KOPT-K1 (cell line): ENCODE measurements around the gene CLEC11A.
"Not testable (repeated sequence)": the region's sequence is repeated elsewhere in the genome, so short reads cannot be mapped to it uniquely, and the experiment has no call there.

Experiments
- H3K27ac ChIP-seq: fragments of 200-600 bp; sonication (generic); 2 replicates; pipeline ENCODE4 v1.5.1; 2016; ENCODE audit warnings: antibody characterized with exemption, mild to moderate bottlenecking, low read depth, low read length; ENCODE audit not compliant: poor library complexity, severe bottlenecking
- H3K36me3 ChIP-seq: fragments of 200-600 bp; sonication (generic); 2 replicates; pipeline ENCODE4 v1.5.1; 2017; ENCODE audit warnings: antibody characterized with exemption, mild to moderate bottlenecking, low read length, moderate library complexity; ENCODE audit not compliant: insufficient read depth
- H3K9me3 ChIP-seq: fragments of 200-600 bp; sonication (generic); 2 replicates; pipeline ENCODE4 v1.5.1; 2017; ENCODE audit warnings: antibody characterized with exemption, low read length, mild to moderate bottlenecking; ENCODE audit not compliant: insufficient read depth, poor library complexity, severe bottlenecking

Gene CLEC11A

DNA sequence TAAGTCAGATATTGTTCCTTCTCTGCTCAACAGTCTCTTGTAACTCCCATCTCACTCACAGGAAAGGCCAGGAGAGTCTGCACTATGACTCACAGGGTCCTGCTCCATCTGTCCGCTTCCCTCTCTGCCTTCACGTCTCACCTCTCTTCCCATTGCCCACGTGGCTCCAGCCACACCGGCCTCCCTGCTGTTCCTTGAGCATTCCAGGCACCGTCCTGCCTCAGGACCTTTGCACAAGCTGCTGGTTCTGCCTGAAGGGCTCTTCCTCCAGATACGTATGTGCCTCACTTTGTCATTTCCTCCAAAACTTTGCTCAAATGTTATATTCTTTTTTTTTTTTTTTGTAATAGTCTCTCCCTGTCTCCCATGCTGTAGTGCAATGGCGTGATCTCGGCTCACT lies 33.1 kb downstream of the CLEC11A start:
- H3K9me3 ChIP-seq, H3K36me3 ChIP-seq, H3K27ac ChIP-seq: not testable (repeated sequence)

DNA sequence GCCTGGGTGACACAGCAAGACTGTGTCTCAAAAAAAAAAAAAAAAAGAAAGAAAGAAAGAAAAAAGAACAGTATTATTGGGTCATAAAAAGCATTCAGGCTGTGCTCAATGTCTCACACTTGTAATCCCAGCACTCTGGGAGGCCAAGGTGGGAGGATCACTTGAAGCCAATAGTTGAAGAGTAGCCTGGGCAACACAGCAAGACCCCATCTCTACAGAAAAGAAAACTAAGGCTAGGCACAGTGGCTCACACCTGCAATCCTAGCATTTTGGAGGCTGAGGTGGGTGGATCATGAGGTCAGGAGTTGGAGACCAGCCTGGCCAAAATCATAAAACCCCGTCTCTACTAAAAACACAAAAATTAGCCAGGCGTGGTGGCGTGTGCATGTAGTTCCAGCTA lies 34.5 kb downstream of the CLEC11A start:
- not testable (repeated sequence) for H3K27ac ChIP-seq, H3K9me3 ChIP-seq, H3K36me3 ChIP-seq

DNA sequence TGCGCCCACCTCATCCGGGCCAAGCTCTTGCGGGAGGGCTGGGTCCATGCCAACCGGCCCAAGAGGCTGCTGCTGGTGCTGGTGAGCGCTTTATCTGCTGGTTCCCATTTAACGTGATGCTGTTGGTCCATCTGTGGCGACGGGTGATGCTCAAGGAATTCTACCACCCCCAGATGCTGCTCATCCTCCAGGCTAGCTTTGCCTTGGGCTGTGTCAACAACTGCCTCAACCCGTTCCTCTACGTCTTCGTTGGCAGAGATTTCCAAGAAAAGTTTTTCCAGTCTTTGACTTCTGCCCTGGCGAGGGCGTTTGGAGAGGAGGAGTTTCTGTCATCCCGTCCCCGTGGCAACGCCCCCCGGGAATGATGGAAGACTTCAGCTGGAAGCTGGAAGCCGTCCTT lies 35.9 kb downstream of the CLEC11A start:
- not testable (repeated sequence) for H3K27ac ChIP-seq, H3K9me3 ChIP-seq, H3K36me3 ChIP-seq

DNA sequence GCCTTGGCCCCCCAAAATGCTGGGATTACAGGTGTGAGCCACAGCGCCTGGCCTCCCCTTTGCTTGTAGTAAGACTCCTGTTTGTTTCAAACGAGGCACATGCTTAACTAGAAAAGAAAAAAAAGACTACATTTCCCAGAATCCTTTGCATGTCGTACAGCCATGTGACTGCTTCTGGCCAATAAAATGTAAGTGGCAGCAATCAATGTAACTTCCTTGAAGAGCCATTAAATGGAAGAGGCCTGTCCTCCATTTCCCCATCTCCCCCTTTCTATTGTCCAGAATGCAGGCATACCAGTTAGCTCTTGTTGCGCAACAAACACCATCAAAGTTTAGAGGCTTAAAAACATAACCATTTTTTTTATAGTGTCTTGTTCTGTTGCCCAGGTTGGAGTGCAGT lies 36.7 kb downstream of the CLEC11A start:
- Histone ChIP-seq H3K27ac (no peak overlapping the region), H3K36me3 (no peaks in the 10 kb centered on the region), H3K9me3 (no peaks in the 10 kb centered on the region)

DNA sequence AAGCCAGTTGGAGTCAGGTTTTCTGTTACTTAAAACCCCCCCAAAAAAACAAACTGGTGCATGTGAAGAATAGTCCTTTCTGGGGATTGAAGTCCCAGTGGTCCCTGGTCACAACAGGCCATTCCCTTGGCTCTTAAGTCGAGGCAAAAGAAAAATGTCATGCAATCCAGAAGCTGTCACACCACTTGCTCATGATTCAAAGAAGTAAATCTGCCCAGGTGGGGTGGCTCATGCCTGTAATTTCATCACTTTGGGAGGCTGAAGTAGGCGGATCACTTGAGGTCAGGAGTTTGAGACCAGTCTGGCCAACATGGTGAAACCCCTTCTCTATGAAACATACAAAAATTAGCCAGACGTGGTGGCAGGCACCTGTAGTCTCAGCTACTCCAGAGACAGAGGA lies 38.3 kb downstream of the CLEC11A start:
- H3K27ac ChIP-seq, H3K9me3 ChIP-seq, H3K36me3 ChIP-seq: not testable (repeated sequence)

DNA sequence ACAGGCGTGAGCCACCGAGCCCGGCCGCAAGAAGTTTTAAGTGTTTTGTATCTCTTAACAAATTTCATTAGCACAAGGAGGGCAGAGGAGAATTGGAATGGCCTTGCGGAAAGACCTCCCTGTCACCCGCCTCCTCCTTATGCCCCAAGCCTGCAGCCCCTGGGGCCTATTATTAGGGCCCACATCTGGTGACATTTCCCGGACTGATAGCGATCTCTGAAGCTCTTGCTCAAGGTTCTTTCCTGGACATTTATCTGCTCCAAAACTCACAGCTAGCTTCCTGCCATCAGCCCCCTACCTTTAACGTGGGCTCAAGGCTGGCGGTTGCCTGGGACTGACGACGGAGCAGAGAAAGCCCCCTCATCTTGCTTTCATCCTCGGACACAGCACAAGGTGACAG lies 40.4 kb downstream of the CLEC11A start:
- not testable (repeated sequence) for H3K9me3 ChIP-seq, H3K36me3 ChIP-seq, H3K27ac ChIP-seq

DNA sequence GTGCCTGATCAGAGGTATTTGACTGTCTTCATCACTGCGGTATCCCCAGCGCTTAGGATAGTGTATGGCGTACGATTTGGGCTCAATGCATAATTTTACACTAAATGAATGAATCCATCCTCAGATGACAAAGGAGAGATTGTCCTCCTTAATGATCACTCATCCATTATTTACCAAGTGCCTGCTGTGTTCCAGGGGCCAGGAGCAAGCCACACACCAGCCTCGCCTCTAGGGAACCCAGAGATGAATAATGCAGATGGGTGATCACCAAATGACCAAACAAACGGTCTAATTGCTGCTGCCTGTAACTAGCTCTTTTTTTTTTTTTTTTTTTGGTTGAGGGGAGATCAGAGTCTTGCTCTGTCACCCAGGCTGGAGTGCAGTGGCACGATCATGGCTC lies 41.2 kb downstream of the CLEC11A start:
- Histone ChIP-seq H3K27ac (no peak overlapping the region), H3K36me3 (no peaks in the 10 kb centered on the region), H3K9me3 (no peaks in the 10 kb centered on the region)

DNA sequence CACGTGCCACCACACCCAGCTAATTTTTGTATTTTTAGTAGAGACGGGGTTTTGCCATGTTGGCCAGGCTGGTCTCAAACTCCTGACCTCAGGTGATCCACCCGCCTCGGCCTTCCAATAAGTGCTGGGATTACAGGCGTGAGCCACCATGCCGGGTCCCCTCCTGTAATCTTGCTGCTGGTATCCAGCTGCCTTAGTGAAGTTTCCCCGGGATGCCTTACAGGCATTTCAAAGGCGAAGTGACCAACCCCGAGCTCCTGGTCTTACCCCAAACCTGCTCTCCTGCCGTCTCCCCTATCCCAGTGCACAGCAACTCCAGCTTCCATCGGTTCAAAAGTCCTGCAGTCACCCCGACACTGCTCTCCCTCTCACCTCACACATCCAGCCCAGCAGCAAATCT lies 43.6 kb downstream of the CLEC11A start:
- not testable (repeated sequence) for H3K27ac ChIP-seq, H3K36me3 ChIP-seq, H3K9me3 ChIP-seq

DNA sequence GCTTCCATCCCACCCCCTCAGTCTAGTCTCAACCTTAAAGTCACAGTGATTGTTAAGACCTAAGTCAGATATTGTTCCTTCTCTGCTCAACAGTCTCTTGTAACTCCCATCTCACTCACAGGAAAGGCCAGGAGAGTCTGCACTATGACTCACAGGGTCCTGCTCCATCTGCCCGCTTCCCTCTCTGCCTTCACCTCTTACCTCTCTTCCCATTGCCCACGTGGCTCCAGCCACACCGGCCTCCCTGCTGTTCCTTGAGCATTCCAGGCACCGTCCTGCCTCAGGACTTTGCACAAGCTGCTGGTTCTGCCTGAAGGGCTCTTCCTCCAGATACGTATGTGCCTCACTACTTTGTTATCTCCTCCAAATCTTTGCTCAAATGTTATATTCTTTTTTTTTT lies 44.1 kb downstream of the CLEC11A start:
- not testable (repeated sequence) for H3K9me3 ChIP-seq, H3K27ac ChIP-seq, H3K36me3 ChIP-seq

DNA sequence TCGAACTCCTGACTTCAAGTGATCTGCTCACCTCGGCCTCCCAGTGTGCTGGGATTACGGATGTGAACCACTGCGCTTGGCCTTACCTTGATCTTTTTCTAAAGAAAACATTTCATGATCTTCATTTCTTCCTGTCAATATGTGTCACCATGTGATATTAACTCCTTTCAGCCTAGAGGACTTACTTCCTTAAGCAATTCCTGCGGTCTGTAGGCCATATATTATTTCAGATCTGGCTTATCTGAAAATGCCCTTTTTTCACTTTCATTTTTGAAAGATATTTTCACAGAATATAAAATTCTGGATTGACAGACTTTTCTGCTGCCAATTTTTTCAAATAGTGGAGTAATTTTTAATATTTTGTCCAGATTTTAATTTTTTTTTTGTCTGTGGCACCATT lies 45.1 kb downstream of the CLEC11A start:
- no peak overlapping the region for H3K27ac ChIP-seq
- no peaks in the 10 kb centered on the region for H3K9me3 ChIP-seq
- H3K36me3 ChIP-seq, result no peaks in the 10 kb centered on the region

DNA sequence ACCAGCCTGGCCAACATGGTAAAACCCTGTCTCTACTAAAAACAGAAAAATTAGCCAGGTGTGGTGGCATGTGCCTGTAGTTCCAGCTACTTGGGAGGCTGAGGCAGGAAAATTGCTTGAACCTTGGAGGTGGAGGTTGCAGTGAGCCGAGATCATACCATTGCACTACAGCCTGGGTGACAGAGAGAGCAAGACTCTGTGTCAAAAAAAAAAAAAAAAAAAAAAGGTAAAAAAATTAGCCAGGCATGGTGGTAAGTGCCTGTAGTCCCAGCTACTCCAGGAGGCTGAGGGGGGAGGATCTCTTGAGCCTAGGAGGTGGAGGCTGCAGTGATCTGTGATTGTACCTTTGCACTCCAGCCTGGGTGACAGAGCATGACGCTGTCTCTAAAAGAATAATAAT lies 47.0 kb downstream of the CLEC11A start, which contains the start of gene GPR32:
TSS of gene GPR32 (plus strand) at position 301 of the 400 bp plus-strand sequence. CDS start 137 bp downstream, outside the sequence.
- not testable (repeated sequence) for H3K36me3 ChIP-seq, H3K27ac ChIP-seq, H3K9me3 ChIP-seq

DNA sequence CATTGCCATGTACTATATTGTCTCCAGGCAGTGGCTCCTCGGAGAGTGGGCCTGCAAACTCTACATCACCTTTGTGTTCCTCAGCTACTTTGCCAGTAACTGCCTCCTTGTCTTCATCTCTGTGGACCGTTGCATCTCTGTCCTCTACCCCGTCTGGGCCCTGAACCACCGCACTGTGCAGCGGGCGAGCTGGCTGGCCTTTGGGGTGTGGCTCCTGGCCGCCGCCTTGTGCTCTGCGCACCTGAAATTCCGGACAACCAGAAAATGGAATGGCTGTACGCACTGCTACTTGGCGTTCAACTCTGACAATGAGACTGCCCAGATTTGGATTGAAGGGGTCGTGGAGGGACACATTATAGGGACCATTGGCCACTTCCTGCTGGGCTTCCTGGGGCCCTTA lies 47.7 kb downstream of the CLEC11A start:
- H3K27ac ChIP-seq, result no peak overlapping the region
- H3K36me3 ChIP-seq, result no peaks in the 10 kb centered on the region
- no peaks in the 10 kb centered on the region for H3K9me3 ChIP-seq

DNA sequence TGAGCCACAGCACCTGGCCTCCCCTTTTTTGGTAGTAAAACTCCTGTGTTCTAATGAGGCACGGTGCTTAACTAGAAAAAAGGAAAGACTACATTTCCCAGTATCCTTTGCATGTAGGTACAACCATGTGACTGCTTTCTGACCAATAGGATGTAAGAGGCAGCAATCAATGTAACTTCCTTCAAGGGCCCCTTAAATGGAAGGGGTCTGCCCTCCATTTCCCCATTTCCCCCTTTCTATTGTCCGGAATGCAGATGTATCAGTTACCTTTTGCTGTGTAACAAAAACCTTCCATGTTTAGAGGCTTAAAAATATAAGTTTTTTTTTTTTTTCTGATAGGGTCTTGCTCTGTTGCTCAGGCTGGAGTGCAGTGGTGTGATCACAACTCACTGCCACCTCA lies 49.3 kb downstream of the CLEC11A start:
- Histone ChIP-seq H3K27ac (no peak overlapping the region), H3K36me3 (no peaks in the 10 kb centered on the region), H3K9me3 (no peaks in the 10 kb centered on the region)

DNA sequence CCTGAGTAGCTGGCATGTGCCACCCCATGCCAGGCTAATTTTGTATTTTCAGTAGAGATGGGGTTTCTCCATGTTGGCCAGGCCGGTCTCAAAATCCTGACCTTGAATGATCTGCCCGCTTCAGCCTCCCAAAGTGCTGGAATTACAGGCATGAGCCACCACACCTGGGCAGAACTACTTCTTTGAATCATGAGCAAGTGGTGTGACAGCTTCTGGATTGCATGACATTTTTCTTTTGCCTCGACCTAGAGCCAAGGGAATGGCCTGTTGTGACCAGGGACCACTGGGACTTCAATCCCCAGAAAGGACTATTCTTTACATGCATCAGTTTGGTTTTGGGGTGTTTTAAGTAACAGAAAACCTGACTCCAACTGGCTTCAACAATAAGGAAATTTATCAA lies 49.7 kb downstream of the CLEC11A start:
- not testable (repeated sequence) for H3K27ac ChIP-seq, H3K9me3 ChIP-seq, H3K36me3 ChIP-seq

DNA sequence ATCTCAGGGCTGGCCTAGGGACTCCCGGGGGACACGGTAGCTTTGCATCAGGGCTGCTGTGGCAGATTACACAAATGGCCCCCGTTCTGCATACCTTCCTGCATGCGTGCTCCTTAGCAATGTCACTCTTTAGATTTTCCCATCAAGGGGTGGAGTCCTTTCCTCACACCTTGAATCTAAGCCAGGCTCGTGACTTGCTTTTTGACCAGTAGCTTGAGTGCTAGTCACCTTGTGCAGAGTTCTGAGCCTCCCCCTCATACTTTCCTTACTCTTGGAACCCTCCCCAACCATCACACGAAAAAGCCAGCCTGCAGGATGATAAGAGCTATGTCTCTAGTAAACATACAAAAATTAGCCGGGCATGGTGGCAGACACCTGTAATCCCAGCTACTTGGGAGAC lies 50.3 kb downstream of the CLEC11A start:
- not testable (repeated sequence) for H3K36me3 ChIP-seq, H3K9me3 ChIP-seq, H3K27ac ChIP-seq
